ENCODE results near the gene ABTB2.

DNA sequence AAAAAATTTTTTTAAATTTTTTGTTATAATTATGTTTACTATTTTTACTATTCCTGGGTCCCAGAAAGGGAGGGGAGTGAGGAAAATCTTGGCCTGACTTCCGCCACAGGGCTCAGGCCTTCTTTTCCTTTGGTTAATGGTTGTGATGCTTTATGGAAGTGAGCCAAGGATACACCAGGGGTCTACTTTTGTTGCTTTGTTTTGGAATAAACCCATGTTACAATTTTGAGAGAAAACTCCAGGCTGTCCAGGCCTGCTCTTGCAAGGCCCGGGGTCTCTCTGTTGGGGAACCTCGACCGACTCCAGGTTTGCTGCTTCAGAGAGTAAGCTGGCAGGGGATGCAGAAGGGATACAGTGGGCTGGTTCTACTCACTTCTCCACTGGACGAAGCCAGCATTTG, 84.7 kb downstream of the ABTB2 start:
- TF ChIP-seq SIX5 (IDR thresholded peaks at IDR 0.05; ENCODE audit: borderline replicate concordance in 1 of 2, insufficient read depth in 1 of 2, low read depth in 1 of 2, low read length in 2 of 2) (no peak), MTA3 (IDR thresholded peaks at IDR 0.05; ENCODE audit: borderline replicate concordance) (no peak), CHD2 (IDR thresholded peaks at IDR 0.05; ENCODE audit: low read depth, low read length) (no peak), SRSF9 (IDR thresholded peaks at IDR 0.05; ENCODE audit: borderline replicate concordance, low read depth, low read length) (no peak), EZH2 (IDR thresholded peaks at IDR 0.05; ENCODE audit: borderline replicate concordance, low read depth, low read length) (no peak), DLX4 (CRISPR knock-in tag; IDR thresholded peaks at IDR 0.05) (no peak), CTCF (IDR thresholded peaks at IDR 0.05 in 2 of 3, conservative IDR thresholded peaks at IDR 0.05 in 1 of 3; ENCODE audit: insufficient read depth in 2 of 3, low read depth in 1 of 3, low read length in 3 of 3) (no peak), C11orf30 (IDR thresholded peaks at IDR 0.05; ENCODE audit: low read depth) (no peak), PATZ1 (CRISPR knock-in tag; IDR thresholded peaks at IDR 0.05; ENCODE audit: borderline replicate concordance) (no peak), ZNF830 (CRISPR knock-in tag; IDR thresholded peaks at IDR 0.05) (no peak), ZMIZ1 (IDR thresholded peaks at IDR 0.05; ENCODE audit: low read depth in 2 of 2, low read length in 2 of 2) (no peak), ZNF324 (CRISPR knock-in tag; IDR thresholded peaks at IDR 0.05) (no peak), TAF1 (IDR thresholded peaks at IDR 0.05; ENCODE audit: control insufficient read depth, extremely low read depth, insufficient read depth, low read length, severe bottlenecking) (no peak)

All from K562 (cell line).